Measurements from ENCODE around the gene SLC25A26.
"Not testable (repeated sequence)": the region's sequence is repeated elsewhere in the genome, so short reads cannot be mapped to it uniquely, and the experiment has no call there.

Gene SLC25A26

GRCh38 chr3:66226093-66226492 is 5.3 kb downstream of the SLC25A26 start:
- not testable (repeated sequence) for H3K4me1 ChIP-seq (ENCODE audit: control insufficient read depth, insufficient read depth, low read length); H3K9ac ChIP-seq (ENCODE audit: low read length); H3K36me3 ChIP-seq (ENCODE audit: control insufficient read depth, insufficient read depth, low read length); H3K9me3 ChIP-seq (ENCODE audit: control insufficient read depth, insufficient read depth, low read depth, low read length); H3K27me3 ChIP-seq (ENCODE audit: control insufficient read depth, insufficient read depth, low read length); H3K27ac ChIP-seq (ENCODE audit: low read depth, low read length); H3K4me3 ChIP-seq (ENCODE audit: low read depth, low read length)

GRCh38 chr3:66227051-66227450 is 6.2 kb downstream of the SLC25A26 start:
- Histone ChIP-seq H3K4me3 (ENCODE audit: low read depth, low read length) (no peak overlapping the region), H3K27me3 (ENCODE audit: control insufficient read depth, insufficient read depth, low read length) (no peaks in the 10 kb centered on the region), H3K4me1 (ENCODE audit: control insufficient read depth, insufficient read depth, low read length) (no peaks in the 10 kb centered on the region), H3K27ac (ENCODE audit: low read depth, low read length) (no peak overlapping the region), H3K36me3 (ENCODE audit: control insufficient read depth, insufficient read depth, low read length) (peaks cover 7% of the 10 kb centered on the region; the same call in 1 of the 2 replicates), H3K9me3 (ENCODE audit: control insufficient read depth, insufficient read depth, low read depth, low read length) (no peaks in the 10 kb centered on the region), H3K9ac (ENCODE audit: low read length) (no peak overlapping the region)

GRCh38 chr3:66227915-66228314 is 7.1 kb downstream of the SLC25A26 start:
- no peaks in the 10 kb centered on the region for H3K9me3 ChIP-seq (ENCODE audit: control insufficient read depth, insufficient read depth, low read depth, low read length)
- H3K27me3 ChIP-seq (ENCODE audit: control insufficient read depth, insufficient read depth, low read length), result no peaks in the 10 kb centered on the region
- H3K4me3 ChIP-seq (ENCODE audit: low read depth, low read length), result no peak overlapping the region
- H3K27ac ChIP-seq (ENCODE audit: low read depth, low read length), result no peak overlapping the region
- H3K36me3 ChIP-seq (ENCODE audit: control insufficient read depth, insufficient read depth, low read length), result 0 out of 2 replicates have a peak, but pooled peaks cover 7% of the 10 kb centered on the region
- H3K9ac ChIP-seq (ENCODE audit: low read length), result no peak overlapping the region
- H3K4me1 ChIP-seq (ENCODE audit: control insufficient read depth, insufficient read depth, low read length), result no peaks in the 10 kb centered on the region

GRCh38 chr3:66228707-66229106 is 7.9 kb downstream of the SLC25A26 start:
- Histone ChIP-seq H3K4me3 (ENCODE audit: low read depth, low read length) (no peak overlapping the region), H3K36me3 (ENCODE audit: control insufficient read depth, insufficient read depth, low read length) (0 out of 2 replicates have a peak, but pooled peaks cover 3% of the 10 kb centered on the region), H3K27me3 (ENCODE audit: control insufficient read depth, insufficient read depth, low read length) (no peaks in the 10 kb centered on the region), H3K27ac (ENCODE audit: low read depth, low read length) (no peak overlapping the region), H3K9ac (ENCODE audit: low read length) (no peak overlapping the region), H3K4me1 (ENCODE audit: control insufficient read depth, insufficient read depth, low read length) (no peaks in the 10 kb centered on the region), H3K9me3 (ENCODE audit: control insufficient read depth, insufficient read depth, low read depth, low read length) (no peaks in the 10 kb centered on the region)

GRCh38 chr3:66229931-66230330 is 9.1 kb downstream of the SLC25A26 start:
- Histone ChIP-seq H3K27me3 (ENCODE audit: control insufficient read depth, insufficient read depth, low read length) (no peaks in the 10 kb centered on the region), H3K27ac (ENCODE audit: low read depth, low read length) (no peak overlapping the region), H3K9me3 (ENCODE audit: control insufficient read depth, insufficient read depth, low read depth, low read length) (no peaks in the 10 kb centered on the region), H3K36me3 (ENCODE audit: control insufficient read depth, insufficient read depth, low read length) (0 out of 2 replicates have a peak, but pooled peaks cover 2% of the 10 kb centered on the region), H3K4me1 (ENCODE audit: control insufficient read depth, insufficient read depth, low read length) (no peaks in the 10 kb centered on the region), H3K4me3 (ENCODE audit: low read depth, low read length) (no peak overlapping the region), H3K9ac (ENCODE audit: low read length) (no peak overlapping the region)

- Histone ChIP-seq H3K9ac (ENCODE audit: low read length) (no peak overlapping the region), H3K4me1 (ENCODE audit: control insufficient read depth, insufficient read depth, low read length) (peaks cover 6% of the 10 kb centered on the region), H3K36me3 (ENCODE audit: control insufficient read depth, insufficient read depth, low read length) (no peaks in the 10 kb centered on the region), H3K27me3 (ENCODE audit: control insufficient read depth, insufficient read depth, low read length) (no peaks in the 10 kb centered on the region), H3K4me3 (ENCODE audit: low read depth, low read length) (no peak overlapping the region), H3K9me3 (ENCODE audit: control insufficient read depth, insufficient read depth, low read depth, low read length) (no peaks in the 10 kb centered on the region), H3K27ac (ENCODE audit: low read depth, low read length) (no peak overlapping the region)
Measured at GRCh38 chr3:66233033-66233432, 12.2 kb downstream of the SLC25A26 start.

- 0 out of 2 replicates have a peak, but pooled peaks cover 6% of the 10 kb centered on the region for H3K9me3 ChIP-seq (ENCODE audit: control insufficient read depth, insufficient read depth, low read depth, low read length)
- H3K36me3 ChIP-seq (ENCODE audit: control insufficient read depth, insufficient read depth, low read length), result 0 out of 2 replicates have a peak, but pooled peaks cover 16% of the 10 kb centered on the region
- no peak overlapping the region for H3K9ac ChIP-seq (ENCODE audit: low read length)
- no peak overlapping the region for H3K27ac ChIP-seq (ENCODE audit: low read depth, low read length)
- H3K4me1 ChIP-seq (ENCODE audit: control insufficient read depth, insufficient read depth, low read length), result peaks cover 7% of the 10 kb centered on the region
- no peaks in the 10 kb centered on the region for H3K27me3 ChIP-seq (ENCODE audit: control insufficient read depth, insufficient read depth, low read length)
- no peak overlapping the region for H3K4me3 ChIP-seq (ENCODE audit: low read depth, low read length)
Measured at GRCh38 chr3:66236281-66236680, 15.5 kb downstream of the SLC25A26 start.

- Histone ChIP-seq H3K27me3 (ENCODE audit: control insufficient read depth, insufficient read depth, low read length) (no peaks in the 10 kb centered on the region), H3K9me3 (ENCODE audit: control insufficient read depth, insufficient read depth, low read depth, low read length) (0 out of 2 replicates have a peak, but pooled peaks cover 6% of the 10 kb centered on the region), H3K36me3 (ENCODE audit: control insufficient read depth, insufficient read depth, low read length) (0 out of 2 replicates have a peak, but pooled peaks cover 16% of the 10 kb centered on the region), H3K4me3 (ENCODE audit: low read depth, low read length) (no peak overlapping the region), H3K4me1 (ENCODE audit: control insufficient read depth, insufficient read depth, low read length) (peaks cover 7% of the 10 kb centered on the region), H3K27ac (ENCODE audit: low read depth, low read length) (no peak overlapping the region), H3K9ac (ENCODE audit: low read length) (no peak overlapping the region)
Measured at GRCh38 chr3:66237552-66237951, 16.8 kb downstream of the SLC25A26 start.

- H3K4me1 ChIP-seq (ENCODE audit: control insufficient read depth, insufficient read depth, low read length), result peaks cover 7% of the 10 kb centered on the region
- H3K9ac ChIP-seq (ENCODE audit: low read length), result no peak overlapping the region
- 0 out of 2 replicates have a peak, but pooled peaks cover 6% of the 10 kb centered on the region for H3K9me3 ChIP-seq (ENCODE audit: control insufficient read depth, insufficient read depth, low read depth, low read length)
- peaks cover 21% of the 10 kb centered on the region for H3K36me3 ChIP-seq (ENCODE audit: control insufficient read depth, insufficient read depth, low read length)
- no peak overlapping the region for H3K27ac ChIP-seq (ENCODE audit: low read depth, low read length)
- H3K4me3 ChIP-seq (ENCODE audit: low read depth, low read length), result no peak overlapping the region
- no peaks in the 10 kb centered on the region for H3K27me3 ChIP-seq (ENCODE audit: control insufficient read depth, insufficient read depth, low read length)
Measured at GRCh38 chr3:66239513-66240123, 18.8 kb downstream of the SLC25A26 start.

- Histone ChIP-seq H3K27me3 (ENCODE audit: control insufficient read depth, insufficient read depth, low read length) (no peaks in the 10 kb centered on the region), H3K4me1 (ENCODE audit: control insufficient read depth, insufficient read depth, low read length) (peaks cover 7% of the 10 kb centered on the region), H3K4me3 (ENCODE audit: low read depth, low read length) (no peak overlapping the region), H3K27ac (ENCODE audit: low read depth, low read length) (no peak overlapping the region), H3K9me3 (ENCODE audit: control insufficient read depth, insufficient read depth, low read depth, low read length) (0 out of 2 replicates have a peak, but pooled peaks cover 6% of the 10 kb centered on the region), H3K36me3 (ENCODE audit: control insufficient read depth, insufficient read depth, low read length) (peaks cover 24% of the 10 kb centered on the region), H3K9ac (ENCODE audit: low read length) (no peak overlapping the region)
Measured at GRCh38 chr3:66241466-66241865, 20.7 kb downstream of the SLC25A26 start.

GRCh38 chr3:66242788-66243464 is 22.1 kb downstream of the SLC25A26 start:
- Histone ChIP-seq H3K9ac (ENCODE audit: low read length) (no peak overlapping the region), H3K36me3 (ENCODE audit: control insufficient read depth, insufficient read depth, low read length) (peaks cover 26% of the 10 kb centered on the region), H3K9me3 (ENCODE audit: control insufficient read depth, insufficient read depth, low read depth, low read length) (0 out of 2 replicates have a peak, but pooled peaks cover 6% of the 10 kb centered on the region)

More at GRCh38 chr3:66242788-66243464, 22.1 kb downstream of the SLC25A26 start:
- H3K4me1 ChIP-seq (ENCODE audit: control insufficient read depth, insufficient read depth, low read length), result peaks cover 2% of the 10 kb centered on the region; the same call in 1 of the 2 replicates
- no peaks in the 10 kb centered on the region for H3K27me3 ChIP-seq (ENCODE audit: control insufficient read depth, insufficient read depth, low read length)
- H3K27ac ChIP-seq (ENCODE audit: low read depth, low read length), result no peak overlapping the region
- H3K4me3 ChIP-seq (ENCODE audit: low read depth, low read length), result no peak overlapping the region

Measured in HUES6 (cell line).